NCI-H460 (cell line): ENCODE measurements around the gene NEK10. TPM values are rescaled to one million over a fixed set of nuclear protein-coding genes. Genes with fewer than 3 reads are reported as not detected.

Experiments
- DNase-seq: peaks from one replicate; pipeline ENCODE4 v3.0.0-alpha.2; 2016; ENCODE audit warnings: low read depth; ENCODE audit errors: extremely low read depth
- total RNA-seq: library from RNA; depleted of rRNA; stranded (reverse); fragments of >200 nt; shearing (Covaris generic); gene quantifications from 2 replicates; pipeline ENCODE4 v1.2.3, GENCODE V29; 2014

The NEK10 gene
- total RNA-seq, 1 experiment from 2014 or later: 1.5 TPM

- no peak for DNase-seq
These were observed 174.2 kb downstream of the NEK10 start for GRCh38 chr3:27194861-27195483.

- DNase-seq: no peak
These were observed 176.1 kb downstream of the NEK10 start for GRCh38 chr3:27193056-27193455.

GRCh38 chr3:27186013-27186412 lies 183.2 kb downstream of the NEK10 start:
- DNase-seq: no peak

- no peak for DNase-seq
These were observed 183.8 kb downstream of the NEK10 start for GRCh38 chr3:27185231-27185989.

GRCh38 chr3:27184261-27184660 lies 184.9 kb downstream of the NEK10 start:
- no peak for DNase-seq

GRCh38 chr3:27176256-27176655 lies 192.9 kb downstream of the NEK10 start:
- DNase-seq: no peak

- DNase-seq: no peak
These were observed 194.7 kb downstream of the NEK10 start for GRCh38 chr3:27174530-27174929.

- no peak for DNase-seq
These were observed 198.1 kb downstream of the NEK10 start for GRCh38 chr3:27171113-27171512.

- DNase-seq: no peak
These were observed 202.3 kb downstream of the NEK10 start for GRCh38 chr3:27166888-27167287.

- no peak for DNase-seq
These were observed 203.9 kb downstream of the NEK10 start for GRCh38 chr3:27165321-27165721.

- DNase-seq: no peak
These were observed 208.3 kb downstream of the NEK10 start for GRCh38 chr3:27160779-27161287.

GRCh38 chr3:27160146-27160545 lies 209.0 kb downstream of the NEK10 start:
- no peak for DNase-seq

- no peak for DNase-seq
These were observed 222.0 kb downstream of the NEK10 start for GRCh38 chr3:27147215-27147614.

- no peak for DNase-seq
These were observed 222.4 kb downstream of the NEK10 start for GRCh38 chr3:27146786-27147185.

GRCh38 chr3:27145719-27146118 lies 223.5 kb downstream of the NEK10 start:
- no peak for DNase-seq

- DNase-seq: no peak
These were observed 227.5 kb downstream of the NEK10 start for GRCh38 chr3:27141668-27142067.

GRCh38 chr3:27138562-27138961 lies 230.6 kb downstream of the NEK10 start:
- no peak for DNase-seq

GRCh38 chr3:27138005-27138404 lies 231.2 kb downstream of the NEK10 start:
- no peak for DNase-seq

- DNase-seq: peak; percentile 73
These were observed 234.9 kb downstream of the NEK10 start for GRCh38 chr3:27134171-27134796.

GRCh38 chr3:27133060-27133459 lies 236.1 kb downstream of the NEK10 start:
- DNase-seq: no peak

- no peak for DNase-seq
These were observed 238.4 kb downstream of the NEK10 start for GRCh38 chr3:27130796-27131195.

GRCh38 chr3:27127879-27128278 lies 241.3 kb downstream of the NEK10 start:
- DNase-seq: no peak
